Upper lobe of left lung (tissue), 6 donors: ENCODE data around the gene RNF5. TPM values are rescaled to one million over a fixed set of nuclear protein-coding genes. Genes with fewer than 3 reads are reported as not detected.

Experiments used
- ATAC-seq, 2 donors: fragments of 200-7000 bp; cut with Tn5 transposase; one replicate each; pipeline ENCODE4 v1.9.1; 2022; ENCODE audit warnings: mild to moderate bottlenecking in 2 of 2, moderate library complexity in 2 of 2; ENCODE audit not compliant: low FRiP score in 2 of 2
- DNase-seq, 2 donors: peaks; one replicate each; pipeline ENCODE4 v3.0.0-alpha.2; 2019 to 2020
- H3K27ac ChIP-seq, 4 donors: fragments of 200-600 bp; sonication (generic); one replicate each; pipeline ENCODE4 v1.5.1; 2016 to 2019
- H3K27me3 ChIP-seq, 4 donors: fragments of 200-600 bp; sonication (generic); one replicate each; pipeline ENCODE4 v1.5.1; 2017 to 2019
- H3K36me3 ChIP-seq, 4 donors: fragments of 200-600 bp; sonication (generic); one replicate each; pipeline ENCODE4 v1.5.1; 2016 to 2019
- H3K4me1 ChIP-seq, 4 donors: fragments of 200-600 bp; sonication (generic); one replicate each; pipeline ENCODE4 v1.5.1; 2018 to 2019
- H3K4me3 ChIP-seq, 4 donors: fragments of 200-600 bp; sonication (generic); one replicate each; pipeline ENCODE4 v1.5.1; 2017 to 2019; ENCODE audit warnings: mild to moderate bottlenecking in 2 of 4, moderate library complexity in 1 of 4
- H3K9me3 ChIP-seq, 4 donors: fragments of 200-600 bp; sonication (generic); one replicate each; pipeline ENCODE4 v1.5.1; 2018 to 2019
- CTCF ChIP-seq, 6 experiments: fragments of 450-650 bp in 4 of 6; fragments of 200-600 bp in 2 of 6; sonication (generic) in 2 of 6; IDR thresholded peaks; one replicate each; pipeline ENCODE4 v1.5.1; 2016 to 2019; ENCODE audit warnings: antibody characterized with exemption in 6 of 6
- EP300 ChIP-seq, 4 donors: sonication (generic); formaldehyde crosslinking; IDR thresholded peaks; one replicate each; pipeline ENCODE4 v1.5.1; 2017; ENCODE audit warnings: antibody characterized with exemption in 4 of 4, control low read depth in 2 of 4
- POLR2A ChIP-seq, 4 donors: fragments of 450-650 bp; IDR thresholded peaks; one replicate each; pipeline ENCODE4 v1.5.1; 2016 to 2017; ENCODE audit warnings: antibody characterized with exemption in 4 of 4, mild to moderate bottlenecking in 2 of 4
- POLR2AphosphoS5 ChIP-seq, 2 donors: sonication (generic); formaldehyde crosslinking; IDR thresholded peaks; one replicate each; pipeline ENCODE4 v1.5.1; 2017; ENCODE audit warnings: antibody characterized with exemption in 2 of 2
- WGBS, 2 donors: methylation state at CpG; one replicate each; pipeline ENCODE4 v1.1.5; 2017 to 2018; 5-methylcytosine and 5-hydroxymethylcytosine counted together
- total RNA-seq, 6 donors: library from RNA; depleted of rRNA in 4 of 6; stranded (reverse); fragments of >200 nt in 4 of 6; gene quantifications; one replicate each; pipeline versions ENCODE4 v1.1.0 to v1.2.1, GENCODE V29; 2016 to 2021
- donor health status: DM: no; HTN: no; CAD: no; lungs with moderate emphysema.
- donor health status: DM: no; HTN: yes; CAD: no; lungs with severe emphysema.

The RNF5 gene
- total RNA-seq, 6 donors from 2014 or later: 23.0 to 73.6 (median 59.1) TPM

DNA sequence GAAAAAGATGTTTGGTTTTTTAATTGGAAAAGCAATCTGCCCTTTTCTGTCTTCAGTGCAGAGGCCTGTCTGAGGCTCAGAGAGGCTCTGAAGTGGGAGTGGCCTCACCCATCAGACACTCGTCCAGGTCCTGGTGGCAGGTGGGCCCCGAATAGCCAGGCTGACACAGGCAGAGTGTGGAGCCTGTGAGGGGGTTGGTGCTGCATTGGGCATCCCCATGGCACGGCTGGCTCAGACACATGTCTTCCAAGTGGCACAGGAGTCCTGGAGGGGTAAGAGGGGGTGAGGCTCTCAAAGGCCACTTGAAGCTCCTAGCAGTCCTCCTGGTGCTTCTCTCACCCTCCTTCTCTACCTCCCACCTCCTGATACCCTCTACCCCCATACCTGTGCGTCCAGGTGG, 41.8 kb downstream of the RNF5 start:
- DNase-seq (peak in 1 of 2 donors; percentile 11), ATAC-seq (no peak)
- H3K4me3 ChIP-seq: no peak overlapping the region
- H3K27ac ChIP-seq: peak overlapping the region in 2 of 4 donors; percentile 54 to 87
- peaks cover 0 to 61% (median 10%) of the 10 kb centered on the region in 4 donors for H3K36me3 ChIP-seq
- no peaks in the 10 kb centered on the region for H3K9me3 ChIP-seq
- WGBS, 2 donors: 61 to 92% methylated on average over 4 of the region's 4 CpGs
- no peaks in the 10 kb centered on the region for H3K27me3 ChIP-seq
- peaks cover 5 to 13% (median 8%) of the 10 kb centered on the region in 4 donors for H3K4me1 ChIP-seq
- TF ChIP-seq CTCF (IDR thresholded peaks at IDR 0.05) (no peak), POLR2AphosphoS5 (IDR thresholded peaks at IDR 0.05) (no peak), EP300 (IDR thresholded peaks at IDR 0.05) (no peak), POLR2A (IDR thresholded peaks at IDR 0.05) (no peak)

GRCh38 chr6:32222333-32223230, 44.4 kb downstream of the RNF5 start:
- H3K9me3 ChIP-seq: no peaks in the 10 kb centered on the region
- peaks cover 5 to 13% (median 8%) of the 10 kb centered on the region in 4 donors for H3K4me1 ChIP-seq
- DNase-seq: peak in 1 of 2 donors; percentile 11
- H3K27ac ChIP-seq: peak overlapping the region; percentile 64 to 87 (median 82)
- peak overlapping the region; percentile 22 to 45 (median 36) for H3K4me3 ChIP-seq
- H3K36me3 ChIP-seq: peaks cover 0 to 38% (median 9%) of the 10 kb centered on the region in 4 donors
- ATAC-seq: no peak
- H3K27me3 ChIP-seq: no peaks in the 10 kb centered on the region
- WGBS, 2 donors: 59 to 74% methylated on average over 8 of the region's 8 CpGs
- TF ChIP-seq CTCF (IDR thresholded peaks at IDR 0.05) (no peak), POLR2A (IDR thresholded peaks at IDR 0.05) (no peak), EP300 (IDR thresholded peaks at IDR 0.05) (no peak), POLR2AphosphoS5 (IDR thresholded peaks at IDR 0.05) (no peak)

- Histone ChIP-seq H3K36me3 (peaks cover 0 to 28% (median 5%) of the 10 kb centered on the region in 4 donors), H3K27me3 (no peaks in the 10 kb centered on the region), H3K4me3 (peak within 1 kb of the TSS; percentile 22 to 45 (median 36)), H3K27ac (peak within 1 kb of the TSS; percentile 64 to 87 (median 82)), H3K4me1 (peaks cover 5 to 13% (median 8%) of the 10 kb centered on the region in 4 donors), H3K9me3 (no peaks in the 10 kb centered on the region)
- TF ChIP-seq POLR2A (IDR thresholded peaks at IDR 0.05): peak in 1 of 4 donors; percentile 59
- no peak for TF ChIP-seq CTCF (IDR thresholded peaks at IDR 0.05)
- peak; percentile 50 to 86 for TF ChIP-seq POLR2AphosphoS5 (IDR thresholded peaks at IDR 0.05)
- TF ChIP-seq EP300 (IDR thresholded peaks at IDR 0.05): peak in 1 of 4 donors; percentile 38
- WGBS, 2 donors: 39 to 41% methylated on average over 20 of the region's 20 CpGs
- ATAC-seq (peak in 1 of 2 donors; percentile 20), DNase-seq (peak in 1 of 2 donors; percentile 27)
Observed at GRCh38 chr6:32223258-32224235, 45.3 kb downstream of the RNF5 start, which contains the start of gene NOTCH4. NOTCH4 (minus strand) TSS chr6:32224067; CDS start chr6:32223928, 139 bp downstream.

DNA sequence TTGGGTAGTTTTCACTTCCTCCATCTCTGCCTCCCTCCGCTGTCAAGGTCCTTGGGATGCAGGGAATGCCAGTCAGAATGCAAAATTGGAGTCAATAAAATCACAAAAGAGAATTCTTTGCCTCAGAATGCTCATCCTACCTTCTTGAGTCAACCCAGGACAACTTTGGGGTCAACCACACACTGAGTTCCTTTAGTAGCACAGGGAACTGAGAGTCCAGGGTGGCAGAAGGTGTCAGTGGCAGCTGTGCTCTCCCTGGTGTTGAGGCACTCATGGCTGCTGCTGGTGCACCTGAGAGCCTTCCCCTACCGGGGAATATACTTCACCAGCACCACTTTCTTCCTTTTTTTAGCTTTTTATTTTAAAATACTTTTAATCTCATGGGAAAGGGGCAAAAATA, 46.5 kb downstream of the RNF5 start:
- TF ChIP-seq CTCF (IDR thresholded peaks at IDR 0.05) (no peak), POLR2AphosphoS5 (IDR thresholded peaks at IDR 0.05) (no peak)
- Histone ChIP-seq H3K27ac (peak overlapping the region; percentile 64 to 87 (median 82)), H3K36me3 (peaks cover 0 to 19% (median 5%) of the 10 kb centered on the region in 4 donors), H3K4me1 (peaks cover 5 to 13% (median 8%) of the 10 kb centered on the region in 4 donors), H3K9me3 (no peaks in the 10 kb centered on the region), H3K4me3 (no peak overlapping the region), H3K27me3 (no peaks in the 10 kb centered on the region)
- DNase-seq: no peak
- WGBS, 2 donors: 75 to 95% methylated on average over 2 of the region's 2 CpGs
- no peak for ATAC-seq
